Uterus (tissue), 4 donors: ENCODE data around the gene ENTPD1. TPM values are rescaled to one million over a fixed set of nuclear protein-coding genes. Genes with fewer than 3 reads are reported as not detected.

Experiments used
- DNase-seq, 2 donors: peaks; one replicate each; pipeline ENCODE4 v3.0.0-alpha.2; 2019 to 2020
- H3K27ac ChIP-seq, 2 donors: fragments of 200-600 bp; sonication (generic); 1 replicate in 1 of 2; 2 replicates in 1 of 2; pipeline ENCODE4 v1.5.1; 2016 to 2018
- H3K27me3 ChIP-seq, 2 donors: fragments of 200-600 bp; sonication (generic); one replicate each; pipeline ENCODE4 v1.5.1; 2018 to 2019; ENCODE audit warnings: control low read depth in 1 of 2
- H3K36me3 ChIP-seq, 2 donors: fragments of 200-600 bp; sonication (generic); one replicate each; pipeline ENCODE4 v1.5.1; 2019; ENCODE audit warnings: control low read depth in 1 of 2
- H3K4me1 ChIP-seq, 2 donors: fragments of 200-600 bp; sonication (generic); one replicate each; pipeline ENCODE4 v1.5.1; 2018 to 2019; ENCODE audit warnings: control low read depth in 1 of 2
- H3K4me3 ChIP-seq, 2 donors: fragments of 200-600 bp; sonication (generic); 1 replicate in 1 of 2; 2 replicates in 1 of 2; pipeline ENCODE4 v1.5.1; 2018 to 2019; ENCODE audit warnings: mild to moderate bottlenecking in 1 of 2
- H3K9me3 ChIP-seq, 2 donors: fragments of 200-600 bp; sonication (generic); one replicate each; pipeline ENCODE4 v1.5.1; 2019; ENCODE audit warnings: control low read depth in 1 of 2
- CTCF ChIP-seq, 4 experiments: fragments of 200-600 bp in 2 of 4; fragments of 450-650 bp in 2 of 4; sonication (generic) in 2 of 4; IDR thresholded peaks; one replicate each; pipeline ENCODE4 v1.5.1; 2016 to 2019; ENCODE audit warnings: antibody characterized with exemption in 4 of 4, mild to moderate bottlenecking in 2 of 4, moderate library complexity in 1 of 4
- POLR2A ChIP-seq, 2 donors: fragments of 450-650 bp; IDR thresholded peaks; one replicate each; pipeline ENCODE4 v1.6.1; 2016; ENCODE audit warnings: antibody characterized with exemption in 2 of 2, mild to moderate bottlenecking in 1 of 2, moderate library complexity in 1 of 2
- intact Hi-C: fragments of 100-400 bp; cut with DNase I; formaldehyde crosslinking; loops from one replicate; pipeline ENCODE4 v1.15.1; 2023; ENCODE audit warnings: low total_unique reads
- total RNA-seq, 4 donors: library from RNA; depleted of rRNA in 3 of 4; stranded (reverse); fragments of >200 nt in 3 of 4; gene quantifications; one replicate each; pipeline versions ENCODE4 v1.1.0 to v1.2.4, GENCODE V29; 2014 to 2023
- donor health status: DM: yes; HTN: yes; CAD: no.

Gene ENTPD1
- total RNA-seq, 4 donors from 2014 or later: 42.4 to 99.5 (median 69.5) TPM

DNA sequence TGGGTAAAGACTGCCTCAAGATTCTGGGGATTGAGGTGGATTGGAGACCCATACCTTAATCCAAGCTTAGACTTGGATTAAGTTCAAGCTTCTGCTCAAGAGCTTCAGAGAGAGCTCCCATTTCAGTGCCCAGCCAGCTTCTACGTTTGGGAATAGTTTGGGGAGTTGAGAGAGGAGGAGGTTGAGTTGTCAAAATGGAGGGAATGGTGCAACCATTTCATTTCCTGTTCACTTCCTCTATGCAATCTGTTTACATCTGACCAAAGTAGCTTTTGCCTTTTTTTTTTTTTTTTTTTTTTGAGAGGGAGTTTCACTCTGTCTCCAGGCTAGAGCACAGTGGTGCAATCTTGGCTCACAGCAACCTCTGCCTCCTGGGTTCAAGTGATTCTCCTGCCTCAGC lies 65.8 kb downstream of the ENTPD1 start:
- H3K27ac ChIP-seq: no peak overlapping the region
- intact Hi-C loops: no loop called here
- no peak for DNase-seq
- no peaks in the 10 kb centered on the region for H3K4me1 ChIP-seq
- H3K36me3 ChIP-seq: no peaks in the 10 kb centered on the region
- H3K27me3 ChIP-seq: no peaks in the 10 kb centered on the region
- no peak overlapping the region for H3K4me3 ChIP-seq
- H3K9me3 ChIP-seq: no peaks in the 10 kb centered on the region
- TF ChIP-seq CTCF (IDR thresholded peaks at IDR 0.05) (no peak), POLR2A (IDR thresholded peaks at IDR 0.05) (no peak)

- Histone ChIP-seq H3K4me3 (no peak overlapping the region), H3K27me3 (no peaks in the 10 kb centered on the region), H3K4me1 (peaks cover 0 to 5% of the 10 kb centered on the region in 2 donors), H3K9me3 (no peaks in the 10 kb centered on the region), H3K36me3 (no peaks in the 10 kb centered on the region), H3K27ac (no peak overlapping the region)
- no peak for DNase-seq
- TF ChIP-seq CTCF (IDR thresholded peaks at IDR 0.05): no peak
- no peak for TF ChIP-seq POLR2A (IDR thresholded peaks at IDR 0.05)
- intact Hi-C loops: no loop called here
Measured at GRCh38 chr10:95830044-95830443, 74.1 kb downstream of the ENTPD1 start.

DNA sequence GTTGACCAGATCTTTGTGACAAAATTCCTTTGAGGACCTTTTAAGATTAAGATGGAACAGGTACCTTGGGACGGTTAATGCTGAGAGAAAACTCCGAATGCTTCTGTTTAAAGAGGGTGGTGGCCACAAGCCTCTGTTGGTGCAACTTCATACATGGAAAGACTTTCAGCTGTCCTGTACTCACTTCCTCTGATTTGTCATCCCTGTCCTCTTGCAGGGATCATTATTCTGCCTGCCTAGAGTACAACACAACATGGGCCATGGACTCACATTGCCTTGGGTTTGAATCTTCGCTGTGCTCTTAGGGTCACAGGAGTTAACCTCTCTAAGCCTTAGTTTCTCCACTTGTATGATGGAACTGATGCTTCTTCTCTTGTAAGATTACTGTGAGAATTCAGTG lies 75.1 kb downstream of the ENTPD1 start:
- Histone ChIP-seq H3K4me3 (no peak overlapping the region), H3K9me3 (no peaks in the 10 kb centered on the region), H3K4me1 (peaks cover 0 to 5% of the 10 kb centered on the region in 2 donors), H3K27me3 (no peaks in the 10 kb centered on the region), H3K36me3 (no peaks in the 10 kb centered on the region), H3K27ac (peak overlapping the region in 1 of 2 donors; percentile 65)
- no peak for TF ChIP-seq POLR2A (IDR thresholded peaks at IDR 0.05)
- TF ChIP-seq CTCF (IDR thresholded peaks at IDR 0.05): no peak
- no peak for DNase-seq
- intact Hi-C loops: no loop called here

GRCh38 chr10:95831515-95831914 lies 75.6 kb downstream of the ENTPD1 start:
- no peak for TF ChIP-seq POLR2A (IDR thresholded peaks at IDR 0.05)
- no peak for TF ChIP-seq CTCF (IDR thresholded peaks at IDR 0.05)
- Histone ChIP-seq H3K27ac (peak overlapping the region in 1 of 2 donors; percentile 65), H3K9me3 (no peaks in the 10 kb centered on the region), H3K4me3 (no peak overlapping the region), H3K4me1 (peaks cover 0 to 5% of the 10 kb centered on the region in 2 donors), H3K27me3 (no peaks in the 10 kb centered on the region), H3K36me3 (no peaks in the 10 kb centered on the region)
- DNase-seq: no peak
- intact Hi-C loops: no loop called here

DNA sequence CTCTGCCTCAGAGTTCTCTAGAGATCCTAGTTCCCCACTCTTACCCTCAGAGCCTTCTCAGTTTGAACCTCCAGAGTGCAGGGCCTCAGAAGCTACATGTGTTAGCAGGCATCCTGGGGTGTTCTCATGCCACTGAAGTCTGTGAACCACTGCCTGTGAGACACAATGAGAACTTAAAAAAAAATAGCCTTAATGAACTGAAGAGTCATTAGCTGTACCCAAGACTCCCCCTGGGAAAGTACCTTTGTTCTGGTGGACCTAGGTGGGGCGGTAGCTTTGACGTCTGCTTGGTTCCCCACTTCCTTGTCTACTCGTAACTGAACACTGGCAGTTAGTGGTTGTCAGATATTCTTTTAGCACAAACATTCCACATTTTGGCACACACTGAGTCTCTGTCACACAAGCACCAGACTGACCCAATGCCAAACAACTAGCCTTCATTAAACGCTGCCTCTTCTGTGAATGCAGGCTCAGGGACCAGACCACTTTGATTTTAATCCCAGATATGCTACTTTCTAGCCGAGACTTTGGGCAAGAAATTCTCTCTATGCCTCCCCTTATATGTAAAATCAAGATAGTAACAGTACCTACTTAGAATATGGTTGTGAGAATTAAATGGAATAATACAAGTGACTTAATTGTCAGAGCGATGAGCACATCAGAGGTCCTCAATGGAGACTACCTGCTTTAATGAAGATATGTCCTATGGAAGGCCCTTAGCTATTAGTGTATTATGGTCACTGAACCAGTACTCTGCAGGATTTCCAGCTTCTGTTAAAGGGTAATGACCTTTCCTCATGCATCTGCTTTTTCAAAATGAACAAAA lies 76.5 kb downstream of the ENTPD1 start:
- Histone ChIP-seq H3K27me3 (no peaks in the 10 kb centered on the region), H3K4me3 (no peak overlapping the region), H3K4me1 (peaks cover 0 to 5% of the 10 kb centered on the region in 2 donors), H3K27ac (peak overlapping the region in 1 of 2 donors; percentile 65), H3K36me3 (no peaks in the 10 kb centered on the region), H3K9me3 (no peaks in the 10 kb centered on the region)
- TF ChIP-seq CTCF (IDR thresholded peaks at IDR 0.05) (no peak), POLR2A (IDR thresholded peaks at IDR 0.05) (no peak)
- DNase-seq: no peak
- intact Hi-C loops: no loop called here
